GM12872 (cell line): ENCODE data around the gene CXCR5.

Source experiments
- CTCF ChIP-seq: IDR thresholded peaks from 3 replicates; pipeline ENCODE4 v1.5.1; 2011; ENCODE audit warnings: low read depth, mild to moderate bottlenecking, low read length, moderate library complexity; ENCODE audit not compliant: insufficient read depth

The CXCR5 gene

DNA sequence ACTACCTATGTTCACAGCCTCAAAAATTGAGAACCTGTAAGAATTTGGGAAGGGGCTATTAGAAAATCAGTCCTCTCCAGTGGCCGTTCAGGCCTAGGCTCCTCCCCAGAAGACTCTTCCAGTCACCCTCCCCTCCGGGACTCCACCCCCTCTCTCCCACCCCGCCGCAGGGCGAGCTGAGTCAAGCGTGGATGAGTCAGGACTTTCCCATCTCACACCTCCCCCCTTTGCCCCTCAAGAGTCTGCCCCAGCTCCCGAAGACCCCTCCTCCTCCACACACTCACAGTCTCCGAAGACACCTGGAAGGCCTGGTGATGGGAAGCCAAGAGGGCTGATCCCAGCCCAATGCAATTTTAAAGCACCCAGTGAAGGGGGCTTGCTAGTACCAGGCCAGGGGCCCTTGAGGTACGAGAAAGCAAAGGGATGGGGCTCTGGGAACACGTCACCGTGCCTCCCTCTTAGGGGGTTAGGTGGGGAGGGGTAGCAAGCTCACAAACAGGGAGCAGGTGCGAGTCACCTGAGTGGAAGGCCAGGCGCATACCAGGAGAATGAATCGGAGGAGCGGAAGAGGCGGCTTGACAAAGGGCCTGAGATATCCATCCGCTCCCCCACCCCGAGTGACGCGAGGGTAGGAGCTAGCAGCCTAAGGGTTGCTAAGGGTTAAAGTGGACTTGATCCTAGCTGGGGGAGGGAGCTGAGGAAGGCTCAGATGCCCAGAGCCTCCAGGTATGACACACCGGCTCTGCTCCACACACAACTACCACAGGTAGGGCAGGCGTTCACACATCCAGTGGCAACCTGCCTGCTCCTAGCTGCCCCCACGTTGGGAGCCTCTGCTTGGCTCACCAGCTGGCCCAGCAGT is 28.4 kb downstream of the CXCR5 start:
- no peak for TF ChIP-seq CTCF

DNA sequence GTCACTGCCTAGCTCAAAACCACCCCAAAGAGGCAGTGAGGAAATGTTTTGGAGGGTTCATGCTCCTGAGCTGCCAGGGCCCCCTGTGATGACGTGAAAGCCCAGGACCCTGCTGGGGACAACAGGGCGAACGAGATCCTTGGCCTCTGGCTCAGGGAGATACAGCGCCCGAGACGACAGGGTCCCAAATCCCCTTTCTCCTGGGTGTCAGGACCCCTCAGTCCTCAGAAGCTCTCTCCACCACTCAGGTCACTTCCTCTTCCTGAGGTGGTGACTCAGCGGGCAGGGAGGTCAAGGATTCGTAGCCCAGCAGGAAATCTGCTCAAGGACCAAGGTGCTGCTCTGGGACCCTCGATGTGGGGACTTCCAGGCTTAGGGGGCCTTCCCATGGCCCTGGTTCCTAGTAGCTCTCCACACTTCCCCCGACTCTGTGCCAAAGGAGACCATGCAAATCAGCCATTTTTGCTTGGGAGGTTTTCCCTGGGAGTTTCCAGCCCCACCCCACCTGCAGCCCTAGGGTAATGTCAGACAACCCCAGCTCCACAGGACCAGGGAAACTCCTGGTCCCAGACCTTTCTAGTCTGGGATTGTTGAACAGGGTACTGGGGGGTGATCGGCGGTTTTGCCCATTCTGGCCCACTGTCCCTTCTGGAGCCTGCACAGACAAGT is 29.2 kb downstream of the CXCR5 start:
- TF ChIP-seq CTCF = no peak

DNA sequence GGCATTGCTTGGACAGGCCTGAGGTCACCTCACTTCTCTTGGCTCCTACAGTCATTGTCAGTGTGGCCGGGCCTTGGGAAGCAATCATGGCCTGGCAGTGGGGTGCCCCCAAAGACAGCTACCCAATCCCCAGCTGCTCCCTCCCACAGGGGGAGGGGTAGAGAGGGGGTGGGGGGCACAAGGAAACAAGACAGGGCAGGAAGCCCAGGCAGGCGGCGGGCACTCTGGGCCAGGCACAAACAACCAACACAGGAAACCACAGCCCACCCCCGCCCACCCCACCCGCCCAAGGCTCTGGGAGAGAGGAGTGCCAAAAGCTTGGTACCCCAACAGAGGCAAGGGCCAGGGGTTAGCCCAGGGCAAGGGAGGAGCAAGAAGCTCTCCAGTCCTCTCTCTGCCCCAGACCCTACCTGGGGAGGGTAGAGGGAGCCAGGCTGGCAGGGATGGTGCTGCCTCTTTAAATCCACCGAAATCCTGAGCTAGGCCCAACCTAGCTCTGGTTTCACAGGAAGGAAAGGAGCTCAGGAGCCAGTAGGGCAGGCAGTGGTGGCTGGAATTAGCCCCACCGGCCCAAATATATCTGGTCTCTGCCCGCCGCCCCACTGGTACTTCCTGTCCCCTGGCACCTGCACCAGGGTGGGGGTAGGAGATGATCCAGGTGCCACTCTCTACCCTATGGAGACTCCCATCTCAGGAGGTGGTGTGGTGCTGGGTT is 29.9 kb downstream of the CXCR5 start:
- no peak for TF ChIP-seq CTCF

DNA sequence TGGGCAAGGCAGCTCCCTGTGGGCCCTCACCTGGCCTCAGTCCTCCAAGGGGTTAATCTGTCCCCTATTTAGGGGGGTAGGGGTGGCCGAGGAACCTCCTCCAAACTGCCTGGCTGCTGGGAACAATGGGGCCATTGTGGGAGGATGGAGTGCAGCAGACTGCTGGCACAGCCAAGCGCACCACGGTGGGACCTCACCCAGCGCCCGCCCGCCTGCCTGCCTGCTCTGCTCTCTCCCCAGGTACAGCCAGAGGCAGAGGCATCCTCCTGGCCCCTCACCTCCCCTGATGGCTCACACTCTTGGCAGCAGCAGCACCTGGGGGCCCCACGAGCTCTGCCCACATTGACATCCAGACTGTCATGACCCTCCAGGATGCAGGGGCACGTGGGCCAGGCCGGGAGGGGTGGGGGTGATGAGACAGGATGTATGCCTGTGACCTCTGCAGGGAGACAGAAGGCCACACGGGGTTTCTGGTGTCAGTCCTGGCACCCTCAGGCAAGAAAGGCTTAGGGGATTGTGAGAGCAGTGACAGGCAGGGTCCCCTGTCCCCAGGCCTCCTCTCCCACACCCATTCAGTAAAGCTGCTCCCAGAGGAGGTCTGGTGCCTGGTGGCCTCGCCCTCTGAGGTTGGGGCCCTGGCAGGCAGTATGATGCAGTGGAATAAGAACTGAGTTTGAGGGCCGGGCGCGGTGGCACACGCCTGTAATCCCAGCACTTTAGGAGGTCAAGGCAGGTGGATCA is 30.7 kb downstream of the CXCR5 start:
- TF ChIP-seq CTCF = no peak

GRCh38 chr11:118914987-118915386 is 31.3 kb downstream of the CXCR5 start:
- TF ChIP-seq CTCF = no peak

DNA sequence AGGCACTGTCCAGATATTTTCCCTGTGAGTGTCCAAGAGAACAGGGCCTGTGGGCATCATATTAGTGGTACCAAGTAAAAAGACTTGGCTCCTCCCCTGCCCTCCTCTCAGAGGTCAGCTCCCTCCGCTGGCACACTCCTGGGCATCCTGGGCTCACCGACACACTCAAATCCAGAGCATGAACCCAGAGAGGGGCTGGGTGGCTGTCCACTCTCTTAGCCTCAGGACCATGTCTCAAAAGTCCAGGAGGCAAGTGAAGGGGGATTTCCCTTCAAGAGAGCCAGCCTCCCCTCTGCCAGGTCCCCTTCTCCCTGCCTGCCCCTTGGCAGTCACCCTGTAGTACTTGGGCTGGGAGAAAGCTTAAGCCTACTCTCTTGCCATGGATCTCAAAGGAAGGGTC is 31.7 kb downstream of the CXCR5 start:
- no peak for TF ChIP-seq CTCF
